CD4-positive, alpha-beta T cell treated with Interleukin-1 beta for 1 hour (primary cell): Measurements from ENCODE around the gene SHROOM2.

Source experiments
- DNase-seq, 2 donors: peaks; one replicate each; pipeline ENCODE4 v3.0.0-alpha.2; 2020 to 2022

Gene SHROOM2

GRCh38 chrX:9903146-9903545 is 116.9 kb downstream of the SHROOM2 start:
- no peak for DNase-seq

GRCh38 chrX:9905288-9905687 is 119.1 kb downstream of the SHROOM2 start:
- no peak for DNase-seq

- DNase-seq = no peak
Observed at GRCh38 chrX:9905721-9906120, 119.5 kb downstream of the SHROOM2 start.

- DNase-seq = no peak
Observed at GRCh38 chrX:9906919-9907318, 120.7 kb downstream of the SHROOM2 start.

GRCh38 chrX:9907645-9908387 is 121.6 kb downstream of the SHROOM2 start:
- no peak for DNase-seq

GRCh38 chrX:9909254-9909653 is 123.0 kb downstream of the SHROOM2 start:
- no peak for DNase-seq

- no peak for DNase-seq
Observed at GRCh38 chrX:9911487-9911886, 125.3 kb downstream of the SHROOM2 start.

GRCh38 chrX:9912351-9913145 is 126.3 kb downstream of the SHROOM2 start:
- DNase-seq = no peak

GRCh38 chrX:9913146-9913433 is 126.9 kb downstream of the SHROOM2 start:
- DNase-seq = no peak

GRCh38 chrX:9917861-9918260 is 131.6 kb downstream of the SHROOM2 start:
- no peak for DNase-seq

GRCh38 chrX:9919632-9920172 is 133.5 kb downstream of the SHROOM2 start:
- no peak for DNase-seq

- no peak for DNase-seq
Observed at GRCh38 chrX:9921407-9921806, 135.2 kb downstream of the SHROOM2 start.

GRCh38 chrX:9923357-9923756 is 137.1 kb downstream of the SHROOM2 start:
- DNase-seq = no peak

- no peak for DNase-seq
Observed at GRCh38 chrX:9926002-9926401, 139.8 kb downstream of the SHROOM2 start.

- DNase-seq = no peak
Observed at GRCh38 chrX:9927698-9928482, 141.7 kb downstream of the SHROOM2 start.

GRCh38 chrX:9935436-9935835 is 149.2 kb downstream of the SHROOM2 start:
- DNase-seq = no peak

GRCh38 chrX:9937761-9938160 is 151.5 kb downstream of the SHROOM2 start:
- DNase-seq = no peak

GRCh38 chrX:9938516-9938915 is 152.3 kb downstream of the SHROOM2 start:
- no peak for DNase-seq

GRCh38 chrX:9940421-9940820 is 154.2 kb downstream of the SHROOM2 start:
- no peak for DNase-seq

GRCh38 chrX:9942086-9942485 is 155.9 kb downstream of the SHROOM2 start:
- DNase-seq = peak; percentile 32 to 45

- DNase-seq = no peak
Observed at GRCh38 chrX:9943420-9943819, 157.2 kb downstream of the SHROOM2 start.

- DNase-seq = no peak
Observed at GRCh38 chrX:9947131-9947794, 161.0 kb downstream of the SHROOM2 start.

- no peak for DNase-seq
Observed at GRCh38 chrX:9948406-9948805, 162.2 kb downstream of the SHROOM2 start.
